Embryonic facial prominence (tissue), 1 donor: ENCODE measurements around the gene PSG5.
"Not testable (repeated sequence)": the region's sequence is repeated elsewhere in the genome, so short reads cannot be mapped to it uniquely, and the experiment has no call there.

Experiments
- DNase-seq: peaks from one replicate; pipeline ENCODE4 v3.0.0-alpha.2; 2016; ENCODE audit errors: extremely low spot score

The PSG5 gene

DNA sequence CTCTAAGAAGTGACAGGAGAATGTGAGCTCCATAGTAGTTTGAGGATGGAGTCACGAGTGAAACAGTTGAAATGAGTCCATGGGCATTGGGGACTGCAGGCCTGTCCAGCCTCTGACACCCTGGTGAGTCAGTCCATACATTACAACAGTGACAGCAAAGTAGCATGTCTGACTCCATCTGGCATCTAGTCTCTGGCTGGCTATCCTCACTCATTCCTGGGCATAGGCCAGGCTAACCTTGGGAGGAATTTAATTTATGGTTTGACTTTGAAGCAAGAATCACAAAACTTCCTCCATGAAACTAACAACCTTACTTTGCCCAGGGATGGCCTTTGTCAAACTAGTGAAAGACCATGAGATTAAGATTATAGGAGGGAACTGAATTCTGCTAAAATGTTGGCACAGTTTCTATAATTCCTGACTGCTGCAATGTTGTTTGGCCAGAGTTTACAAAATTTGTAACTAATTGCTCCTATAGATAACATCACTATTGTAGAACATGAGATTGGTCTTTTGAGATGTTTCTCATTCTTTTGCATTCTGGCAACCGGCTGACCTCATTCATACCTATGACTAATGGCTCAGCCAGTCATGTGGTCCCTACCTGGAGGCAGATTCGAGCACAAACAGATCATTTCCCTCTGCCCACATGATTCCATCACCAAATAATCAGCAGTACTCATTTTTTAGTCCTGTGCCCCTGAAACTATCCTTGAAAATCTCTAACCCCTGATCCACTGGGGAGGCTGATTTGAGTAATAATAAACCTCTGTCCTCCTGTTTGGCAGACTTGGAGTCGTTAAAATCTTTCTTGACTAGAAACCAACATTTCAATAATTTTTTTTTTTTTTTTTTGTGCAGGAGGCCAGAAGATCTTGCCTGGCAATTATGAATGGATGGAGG lies 4.2 kb downstream of the PSG5 start:
- not testable (repeated sequence) for DNase-seq

- DNase-seq: not testable (repeated sequence)
Observed at GRCh38 chr19:43179569-43180147, 6.7 kb downstream of the PSG5 start.

DNA sequence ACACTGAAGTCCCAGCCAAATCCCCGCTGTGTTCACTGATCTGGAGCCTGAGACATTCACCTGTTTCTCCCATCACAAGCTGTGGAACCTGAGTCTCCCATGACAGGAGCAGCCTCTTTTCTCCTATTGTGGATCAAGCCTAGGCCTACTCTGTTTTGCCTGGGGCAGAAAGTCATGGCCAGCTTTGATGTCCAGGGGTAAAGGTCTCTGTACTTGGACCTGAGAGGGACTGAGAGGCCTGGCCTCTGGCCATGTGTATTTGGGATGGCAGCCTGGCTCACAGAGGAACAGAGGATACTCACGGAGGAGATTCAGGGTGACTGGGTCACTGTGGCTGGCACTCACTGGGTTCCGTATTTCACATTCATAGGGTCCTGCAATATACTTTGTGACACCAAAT lies 7.8 kb downstream of the PSG5 start:
- DNase-seq: not testable (repeated sequence)

- DNase-seq: not testable (repeated sequence)
Observed at GRCh38 chr19:43165906-43166305, 20.4 kb downstream of the PSG5 start.

GRCh38 chr19:43163135-43163534 lies 23.2 kb downstream of the PSG5 start:
- DNase-seq: not testable (repeated sequence)

DNA sequence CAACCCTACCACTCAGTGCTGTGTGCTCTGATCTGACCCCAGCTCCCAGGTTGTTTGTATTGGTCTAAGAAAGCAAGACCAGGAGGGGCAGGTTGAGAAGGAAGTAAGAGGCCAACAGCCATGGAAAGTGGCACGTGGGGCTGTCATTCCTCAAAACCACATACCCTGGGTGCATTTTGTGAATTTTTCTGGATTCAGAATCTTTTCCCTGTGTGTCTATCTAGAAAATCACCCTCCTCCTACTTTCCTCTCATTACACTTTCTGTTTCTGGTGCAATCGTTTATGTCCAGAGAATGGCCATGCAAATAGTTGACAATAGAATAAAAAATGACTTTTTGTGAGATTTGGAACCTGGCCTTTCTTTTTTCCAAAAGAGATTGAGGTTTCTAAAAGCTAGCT lies 24.1 kb downstream of the PSG5 start:
- not testable (repeated sequence) for DNase-seq

DNA sequence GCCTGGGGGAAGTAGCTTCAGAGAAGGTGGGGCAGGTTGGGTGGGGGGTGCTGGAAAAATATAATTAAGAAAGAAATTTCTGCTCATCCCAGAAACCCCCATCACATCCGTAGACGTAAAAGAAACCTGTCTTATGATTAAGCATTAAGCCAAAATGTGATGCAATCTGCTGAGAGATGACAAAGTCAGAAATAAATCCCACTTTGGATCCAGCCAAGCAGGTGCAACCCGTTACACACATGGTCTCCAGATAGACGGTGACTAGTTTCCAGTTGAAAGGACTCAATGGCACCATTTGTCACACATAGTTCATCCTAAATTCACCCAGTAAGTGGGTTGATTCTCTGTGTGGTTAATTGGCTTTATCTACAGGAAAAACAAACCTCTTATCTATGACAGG lies 34.1 kb downstream of the PSG5 start:
- no peak for DNase-seq

GRCh38 chr19:43149788-43150187 lies 36.5 kb downstream of the PSG5 start:
- DNase-seq: not testable (repeated sequence)

GRCh38 chr19:43148233-43148632 lies 38.1 kb downstream of the PSG5 start:
- DNase-seq: no peak

GRCh38 chr19:43141763-43142162 lies 44.6 kb downstream of the PSG5 start:
- not testable (repeated sequence) for DNase-seq

DNA sequence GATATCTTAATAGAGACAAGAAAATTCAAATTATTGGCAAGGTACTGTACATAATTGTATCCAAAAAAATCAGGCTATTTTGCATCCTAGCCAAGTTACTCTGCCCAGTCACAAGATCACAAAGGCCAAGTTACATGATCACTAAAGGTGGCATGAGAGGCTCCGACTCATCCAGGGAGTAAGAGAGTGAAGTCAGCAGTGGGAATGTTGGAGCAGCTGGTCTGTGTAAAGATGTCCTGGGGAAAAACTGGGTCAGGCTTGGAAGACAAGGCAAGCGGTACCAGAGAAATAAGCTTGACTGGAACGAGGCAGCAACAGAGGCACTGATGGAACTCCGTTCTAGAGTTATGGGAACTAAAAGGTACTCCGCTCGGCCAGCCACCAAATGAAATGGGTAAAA lies 53.6 kb downstream of the PSG5 start:
- DNase-seq: no peak

- not testable (repeated sequence) for DNase-seq
Observed at GRCh38 chr19:43131281-43131842, 55.0 kb downstream of the PSG5 start.

DNA sequence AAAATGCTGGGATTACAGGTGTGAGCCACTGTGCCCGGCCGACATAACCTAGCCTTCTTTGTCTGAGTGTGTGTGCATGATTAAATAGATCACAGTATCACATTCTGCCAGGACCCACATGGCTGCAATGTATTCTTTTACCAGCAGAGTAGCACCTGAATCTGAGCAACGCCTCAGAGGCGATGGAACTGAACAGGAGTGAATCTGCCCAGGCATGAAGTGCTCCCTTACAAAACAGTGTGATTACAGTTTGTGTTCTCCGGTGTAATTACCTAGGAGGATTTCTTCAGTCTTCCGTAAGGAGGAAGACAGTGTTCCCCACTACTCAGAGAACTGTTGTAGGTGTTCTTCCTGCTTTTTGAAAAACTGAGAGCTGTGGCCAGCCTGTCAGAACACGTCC lies 57.1 kb downstream of the PSG5 start:
- DNase-seq: not testable (repeated sequence)

GRCh38 chr19:43127336-43127735 lies 59.0 kb downstream of the PSG5 start:
- DNase-seq: not testable (repeated sequence)

GRCh38 chr19:43126720-43127119 lies 59.6 kb downstream of the PSG5 start:
- no peak for DNase-seq

DNA sequence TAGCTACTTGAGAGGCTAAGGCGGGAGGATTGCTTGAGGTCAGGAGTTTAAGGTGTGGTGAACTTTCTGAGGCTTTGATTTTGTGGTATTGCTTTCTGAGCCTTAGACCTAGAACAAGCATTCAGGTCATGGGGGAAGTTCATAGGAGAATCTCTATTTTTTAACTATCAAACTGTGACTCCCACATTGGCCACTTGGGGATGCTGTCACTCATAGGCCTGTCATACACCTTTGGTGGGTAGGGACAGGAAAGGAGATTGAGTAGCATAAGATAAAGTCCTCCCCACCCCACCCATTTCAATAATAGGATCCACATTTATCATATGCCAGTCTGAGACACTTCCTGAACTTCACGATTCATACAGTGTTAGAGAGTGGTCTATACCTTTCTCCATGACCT lies 62.0 kb downstream of the PSG5 start:
- no peak for DNase-seq

DNA sequence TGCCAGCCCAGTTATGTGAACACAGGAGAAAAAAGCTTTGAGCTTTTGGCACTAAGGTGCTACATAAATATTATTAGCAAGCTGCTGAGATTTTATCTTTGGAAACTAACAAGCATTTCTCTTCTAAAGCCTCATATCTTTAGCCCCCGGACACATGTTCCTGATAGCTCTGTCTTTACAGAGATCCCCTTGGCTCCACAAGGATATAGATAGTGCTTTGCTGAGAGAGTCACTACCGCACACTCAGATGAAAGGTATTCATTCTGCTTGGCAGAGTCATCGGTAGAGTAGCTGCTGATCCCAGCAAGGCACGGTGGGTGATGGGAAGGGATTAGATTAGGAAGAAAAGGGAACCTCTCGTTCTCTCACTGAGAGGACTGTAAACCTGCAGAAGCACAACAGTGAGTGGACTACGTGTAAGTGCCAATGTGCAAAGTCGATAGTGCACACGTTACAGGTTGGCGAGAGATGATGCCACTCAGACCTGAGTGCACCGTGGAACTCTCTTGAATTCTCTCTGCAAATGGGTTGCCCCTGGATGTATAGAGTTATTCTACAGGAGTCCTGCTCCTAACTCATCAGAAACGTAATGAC lies 65.8 kb downstream of the PSG5 start:
- DNase-seq: not testable (repeated sequence)

DNA sequence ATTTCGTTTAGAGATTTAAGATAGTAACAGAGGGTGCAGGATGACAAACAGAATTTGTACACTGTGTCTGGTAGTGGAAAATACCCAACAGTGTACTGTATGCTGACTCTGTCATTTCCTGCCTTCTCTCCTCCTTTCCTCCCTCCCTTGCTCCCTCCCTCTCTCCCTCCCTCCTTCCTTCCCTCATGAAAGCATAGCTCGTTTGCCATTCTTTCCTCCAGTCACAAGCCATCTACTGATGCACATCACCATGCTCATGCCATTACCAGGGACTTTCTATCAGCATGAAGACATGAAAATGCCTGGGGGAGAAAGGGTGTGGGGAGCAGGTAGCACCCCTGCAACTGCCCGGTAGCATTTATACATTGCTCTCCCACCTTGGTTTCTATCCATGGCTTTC lies 66.8 kb downstream of the PSG5 start:
- not testable (repeated sequence) for DNase-seq
